ENCODE measurements around the gene GOT2.
"Not testable (repeated sequence)": the region's sequence is repeated elsewhere in the genome, so short reads cannot be mapped to it uniquely, and the experiment has no call there.

GOT2 gene

GRCh38 chr16:58695368-58695767 is 38.7 kb downstream of the GOT2 start:
- H3K27ac ChIP-seq (ENCODE audit: low read length), result no peak overlapping the region
- no peaks in the 10 kb centered on the region for H3K79me2 ChIP-seq (ENCODE audit: insufficient read depth, low read length)
- ATAC-seq (ENCODE audit: insufficient read depth, low read depth) (no peak), DNase-seq (no peak)
- H3K9ac ChIP-seq (ENCODE audit: low read depth, low read length), result no peak overlapping the region
- H2AFZ ChIP-seq (ENCODE audit: low read depth, low read length), result no peak overlapping the region
- no peak overlapping the region for H3K4me3 ChIP-seq (ENCODE audit: low read depth in 1 of 2, low read length in 2 of 2)
- H3K4me1 ChIP-seq (ENCODE audit: insufficient read depth, low read length), result no peaks in the 10 kb centered on the region
- H3K4me2 ChIP-seq (ENCODE audit: insufficient read depth, low read length), result no peak overlapping the region
- no peaks in the 10 kb centered on the region for H3K27me3 ChIP-seq (ENCODE audit: insufficient read depth, low read length, poor library complexity)
- no peaks in the 10 kb centered on the region for H4K20me1 ChIP-seq (ENCODE audit: insufficient read depth, low read length)
- no peak for TF ChIP-seq EZH2 (IDR thresholded peaks at IDR 0.05; ENCODE audit: borderline replicate concordance, low read depth, low read length, severe bottlenecking)
- TF ChIP-seq CTCF (IDR thresholded peaks at IDR 0.05; ENCODE audit: borderline replicate concordance, extremely low read depth, low read length, poor library complexity, severe bottlenecking), result no peak
- no peaks in the 10 kb centered on the region for H3K36me3 ChIP-seq (ENCODE audit: insufficient read depth, low read length)
- no peaks in the 10 kb centered on the region for H3K9me3 ChIP-seq (ENCODE audit: insufficient read depth, low read length, severe bottlenecking)

- no peak overlapping the region for H3K4me3 ChIP-seq (ENCODE audit: low read depth in 1 of 2, low read length in 2 of 2)
- ATAC-seq (ENCODE audit: insufficient read depth, low read depth) (no peak), DNase-seq (no peak)
- no peak overlapping the region for H2AFZ ChIP-seq (ENCODE audit: low read depth, low read length)
- no peaks in the 10 kb centered on the region for H3K79me2 ChIP-seq (ENCODE audit: insufficient read depth, low read length)
- H3K27ac ChIP-seq (ENCODE audit: low read length), result no peak overlapping the region
- H3K4me2 ChIP-seq (ENCODE audit: insufficient read depth, low read length), result no peak overlapping the region
- no peaks in the 10 kb centered on the region for H4K20me1 ChIP-seq (ENCODE audit: insufficient read depth, low read length)
- no peaks in the 10 kb centered on the region for H3K27me3 ChIP-seq (ENCODE audit: insufficient read depth, low read length, poor library complexity)
- TF ChIP-seq EZH2 (IDR thresholded peaks at IDR 0.05; ENCODE audit: borderline replicate concordance, low read depth, low read length, severe bottlenecking) (no peak), CTCF (IDR thresholded peaks at IDR 0.05; ENCODE audit: borderline replicate concordance, extremely low read depth, low read length, poor library complexity, severe bottlenecking) (no peak)
- no peaks in the 10 kb centered on the region for H3K36me3 ChIP-seq (ENCODE audit: insufficient read depth, low read length)
- H3K9me3 ChIP-seq (ENCODE audit: insufficient read depth, low read length, severe bottlenecking), result no peaks in the 10 kb centered on the region
- H3K9ac ChIP-seq (ENCODE audit: low read depth, low read length), result no peak overlapping the region
- H3K4me1 ChIP-seq (ENCODE audit: insufficient read depth, low read length), result no peaks in the 10 kb centered on the region
Measured at GRCh38 chr16:58692450-58692849, 41.7 kb downstream of the GOT2 start.

GRCh38 chr16:58686985-58687706 is 47.0 kb downstream of the GOT2 start:
- peaks cover 21% of the 10 kb centered on the region for H3K4me1 ChIP-seq (ENCODE audit: insufficient read depth, low read length)
- not testable (repeated sequence) for H3K36me3 ChIP-seq (ENCODE audit: insufficient read depth, low read length); H3K27me3 ChIP-seq (ENCODE audit: insufficient read depth, low read length, poor library complexity); H3K27ac ChIP-seq (ENCODE audit: low read length); H3K9ac ChIP-seq (ENCODE audit: low read depth, low read length); H3K79me2 ChIP-seq (ENCODE audit: insufficient read depth, low read length); ATAC-seq (ENCODE audit: insufficient read depth, low read depth); H3K9me3 ChIP-seq (ENCODE audit: insufficient read depth, low read length, severe bottlenecking); H3K4me2 ChIP-seq (ENCODE audit: insufficient read depth, low read length); H2AFZ ChIP-seq (ENCODE audit: low read depth, low read length); H3K4me3 ChIP-seq (ENCODE audit: low read depth in 1 of 2, low read length in 2 of 2); H4K20me1 ChIP-seq (ENCODE audit: insufficient read depth, low read length); DNase-seq

- H3K36me3 ChIP-seq (ENCODE audit: insufficient read depth, low read length), result no peaks in the 10 kb centered on the region
- H3K4me2 ChIP-seq (ENCODE audit: insufficient read depth, low read length), result peak overlapping the region; percentile 95
- H4K20me1 ChIP-seq (ENCODE audit: insufficient read depth, low read length), result peaks cover 2% of the 10 kb centered on the region; the same call in 1 of the 2 replicates
- TF ChIP-seq CTCF (IDR thresholded peaks at IDR 0.05; ENCODE audit: borderline replicate concordance, extremely low read depth, low read length, poor library complexity, severe bottlenecking) (no peak), EZH2 (IDR thresholded peaks at IDR 0.05; ENCODE audit: borderline replicate concordance, low read depth, low read length, severe bottlenecking) (no peak)
- ATAC-seq (ENCODE audit: insufficient read depth, low read depth), result no peak
- H3K79me2 ChIP-seq (ENCODE audit: insufficient read depth, low read length), result peaks cover 8% of the 10 kb centered on the region; the same call in 1 of the 2 replicates
- DNase-seq, result no peak
- H3K9ac ChIP-seq (ENCODE audit: low read depth, low read length), result peak overlapping the region; percentile 69
- H3K27ac ChIP-seq (ENCODE audit: low read length), result peak overlapping the region; percentile 68; the same call in 1 of the 2 replicates
- peaks cover 21% of the 10 kb centered on the region for H3K4me1 ChIP-seq (ENCODE audit: insufficient read depth, low read length)
- H3K9me3 ChIP-seq (ENCODE audit: insufficient read depth, low read length, severe bottlenecking), result no peaks in the 10 kb centered on the region
- H2AFZ ChIP-seq (ENCODE audit: low read depth, low read length), result peak overlapping the region; percentile 97
- no peaks in the 10 kb centered on the region for H3K27me3 ChIP-seq (ENCODE audit: insufficient read depth, low read length, poor library complexity)
- peak overlapping the region; percentile 61 to 90; a peak in 3 of 4 replicates for H3K4me3 ChIP-seq (ENCODE audit: low read depth in 1 of 2, low read length in 2 of 2)
Measured at GRCh38 chr16:58685084-58685449, 49.0 kb downstream of the GOT2 start.

Data from DND-41 (cell line).